C1 segment of cervical spinal cord (tissue), 14 donors: ENCODE results near the gene RBM19.

ENCODE experiments used
- DNase-seq, 14 donors: peaks; one replicate each; lab custom pipeline; 2025; lab: John Stamatoyannopoulos, UW

The RBM19 gene

GRCh38 chr12:113958108-113958507 lies 8.0 kb downstream of the RBM19 start:
- DNase-seq: no peak

GRCh38 chr12:113957627-113958026 lies 8.5 kb downstream of the RBM19 start:
- DNase-seq: no peak

GRCh38 chr12:113955109-113955970 lies 10.8 kb downstream of the RBM19 start:
- no peak for DNase-seq

GRCh38 chr12:113954547-113954946 lies 11.6 kb downstream of the RBM19 start:
- DNase-seq: no peak

- no peak for DNase-seq
These were observed 15.3 kb downstream of the RBM19 start for GRCh38 chr12:113950873-113951272.

GRCh38 chr12:113949321-113950305 lies 16.5 kb downstream of the RBM19 start:
- DNase-seq: no peak

- no peak for DNase-seq
These were observed 17.8 kb downstream of the RBM19 start for GRCh38 chr12:113948151-113948914.

GRCh38 chr12:113946175-113946574 lies 19.9 kb downstream of the RBM19 start:
- no peak for DNase-seq

GRCh38 chr12:113945174-113946173 lies 20.7 kb downstream of the RBM19 start:
- DNase-seq: no peak

GRCh38 chr12:113942209-113942608 lies 23.9 kb downstream of the RBM19 start:
- DNase-seq: no peak

- no peak for DNase-seq
These were observed 25.0 kb downstream of the RBM19 start for GRCh38 chr12:113941208-113941486.

GRCh38 chr12:113940357-113941207 lies 25.5 kb downstream of the RBM19 start:
- DNase-seq: no peak

GRCh38 chr12:113939867-113940266 lies 26.3 kb downstream of the RBM19 start:
- no peak for DNase-seq

- no peak for DNase-seq
These were observed 27.7 kb downstream of the RBM19 start for GRCh38 chr12:113938471-113938870.

GRCh38 chr12:113936460-113936859 lies 29.7 kb downstream of the RBM19 start:
- DNase-seq: no peak

GRCh38 chr12:113935459-113935858 lies 30.7 kb downstream of the RBM19 start:
- DNase-seq: no peak

- DNase-seq: no peak
These were observed 31.2 kb downstream of the RBM19 start for GRCh38 chr12:113934946-113935345.

- DNase-seq: no peak
These were observed 31.9 kb downstream of the RBM19 start for GRCh38 chr12:113934060-113934814.
